ENCODE results near the gene ADAMTS2.

DNA sequence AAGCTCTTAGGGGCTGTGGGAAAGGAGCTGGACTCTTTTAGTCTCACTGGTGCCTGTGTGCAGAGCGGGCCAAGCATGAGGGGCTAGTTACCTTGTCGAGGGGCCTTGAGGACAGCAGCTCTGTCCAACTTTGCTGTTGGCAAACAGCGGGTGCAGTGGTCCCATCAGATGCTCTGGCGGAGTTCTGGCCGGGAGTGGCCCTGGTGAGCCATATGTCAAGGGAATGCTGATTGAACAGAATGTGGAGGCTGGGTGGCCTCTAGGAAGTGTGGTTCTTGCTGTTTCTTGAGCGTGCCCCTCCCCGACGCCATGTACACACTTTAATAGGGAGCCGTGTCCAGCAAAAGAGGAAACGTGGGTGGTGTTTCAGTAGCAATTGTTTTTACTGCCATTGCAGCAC is 3.6 kb upstream of the ADAMTS2 start:
- TF ChIP-seq, protein P1, sequence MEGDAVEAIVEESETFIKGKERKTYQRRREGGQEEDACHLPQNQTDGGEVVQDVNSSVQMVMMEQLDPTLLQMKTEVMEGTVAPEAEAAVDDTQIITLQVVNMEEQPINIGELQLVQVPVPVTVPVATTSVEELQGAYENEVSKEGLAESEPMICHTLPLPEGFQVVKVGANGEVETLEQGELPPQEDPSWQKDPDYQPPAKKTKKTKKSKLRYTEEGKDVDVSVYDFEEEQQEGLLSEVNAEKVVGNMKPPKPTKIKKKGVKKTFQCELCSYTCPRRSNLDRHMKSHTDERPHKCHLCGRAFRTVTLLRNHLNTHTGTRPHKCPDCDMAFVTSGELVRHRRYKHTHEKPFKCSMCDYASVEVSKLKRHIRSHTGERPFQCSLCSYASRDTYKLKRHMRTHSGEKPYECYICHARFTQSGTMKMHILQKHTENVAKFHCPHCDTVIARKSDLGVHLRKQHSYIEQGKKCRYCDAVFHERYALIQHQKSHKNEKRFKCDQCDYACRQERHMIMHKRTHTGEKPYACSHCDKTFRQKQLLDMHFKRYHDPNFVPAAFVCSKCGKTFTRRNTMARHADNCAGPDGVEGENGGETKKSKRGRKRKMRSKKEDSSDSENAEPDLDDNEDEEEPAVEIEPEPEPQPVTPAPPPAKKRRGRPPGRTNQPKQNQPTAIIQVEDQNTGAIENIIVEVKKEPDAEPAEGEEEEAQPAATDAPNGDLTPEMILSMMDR (IDR thresholded peaks at IDR 0.05; ENCODE audit: extremely low read depth in 1 of 2, insufficient read depth in 1 of 2, low read depth in 1 of 2, low read length in 2 of 2): no peak
- no peak for TF ChIP-seq POLR2AphosphoS5 (IDR thresholded peaks at IDR 0.05; ENCODE audit: insufficient read depth, low read depth, low read length)
- no peak for TF ChIP-seq JUN (IDR thresholded peaks at IDR 0.05; ENCODE audit: borderline replicate concordance, insufficient read depth, insufficient read length, low read depth)
- TF ChIP-seq EZH2 (IDR thresholded peaks at IDR 0.05; ENCODE audit: borderline replicate concordance, low read depth, low read length, severe bottlenecking): no peak
- no peak for TF ChIP-seq GATA2 (IDR thresholded peaks at IDR 0.05; ENCODE audit: insufficient read depth, insufficient read length, low read depth, low read length)
